ENCODE data around the gene TMC8. TPM values are rescaled to one million over a fixed set of nuclear protein-coding genes. Genes with fewer than 3 reads are reported as not detected.

TMC8 gene
- total and polyA plus RNA-seq, 4 donors = 1.0 to 14.4 (median 7.3) TPM

- 56 to 58% methylated on average over 11 of the region's 11 CpGs for WGBS, 2 donors
- no peaks in the 10 kb centered on the region for H3K4me1 ChIP-seq (ENCODE audit: control insufficient read depth in 1 of 2, insufficient read depth in 2 of 2, low read length in 2 of 2)
- DNase-seq (peak; percentile 92), ATAC-seq (ENCODE audit: low FRiP score) (peak; percentile 77)
- H3K9me3 ChIP-seq (ENCODE audit: control insufficient read depth, low read length) = no peaks in the 10 kb centered on the region
- intact Hi-C loops (cut with DNase I) = no loop called here
- H3K36me3 ChIP-seq (ENCODE audit: control insufficient read depth in 1 of 2, insufficient read depth in 2 of 2, low read length in 1 of 2) = no peaks in the 10 kb centered on the region
- no peak overlapping the region for H3K4me3 ChIP-seq (ENCODE audit: low read length in 2 of 2)
- H3K27me3 ChIP-seq (ENCODE audit: control insufficient read depth in 1 of 2, insufficient read depth in 2 of 2, low read length in 1 of 2) = no peaks in the 10 kb centered on the region
- H3K27ac ChIP-seq (ENCODE audit: low read depth in 1 of 2, low read length in 2 of 2) = no peak overlapping the region
These were observed 13.7 kb downstream of the TMC8 start for GRCh38 chr17:78144147-78144719.

GRCh38 chr17:78144736-78145641 lies 14.4 kb downstream of the TMC8 start:
- Histone ChIP-seq H3K27ac (ENCODE audit: low read depth in 1 of 2, low read length in 2 of 2) (no peak overlapping the region), H3K36me3 (ENCODE audit: control insufficient read depth in 1 of 2, insufficient read depth in 2 of 2, low read length in 1 of 2) (no peaks in the 10 kb centered on the region), H3K9me3 (ENCODE audit: control insufficient read depth, low read length) (no peaks in the 10 kb centered on the region), H3K4me3 (ENCODE audit: low read length in 2 of 2) (no peak overlapping the region), H3K4me1 (ENCODE audit: control insufficient read depth in 1 of 2, insufficient read depth in 2 of 2, low read length in 2 of 2) (no peaks in the 10 kb centered on the region), H3K27me3 (ENCODE audit: control insufficient read depth in 1 of 2, insufficient read depth in 2 of 2, low read length in 1 of 2) (no peaks in the 10 kb centered on the region)
- ATAC-seq (ENCODE audit: low FRiP score) (peak; percentile 30), DNase-seq (peak in 1 of 2 donors; percentile 53)
- intact Hi-C loops (cut with DNase I) = no loop called here
- WGBS, 2 donors = 60 to 65% methylated on average over 18 of the region's 18 CpGs

DNA sequence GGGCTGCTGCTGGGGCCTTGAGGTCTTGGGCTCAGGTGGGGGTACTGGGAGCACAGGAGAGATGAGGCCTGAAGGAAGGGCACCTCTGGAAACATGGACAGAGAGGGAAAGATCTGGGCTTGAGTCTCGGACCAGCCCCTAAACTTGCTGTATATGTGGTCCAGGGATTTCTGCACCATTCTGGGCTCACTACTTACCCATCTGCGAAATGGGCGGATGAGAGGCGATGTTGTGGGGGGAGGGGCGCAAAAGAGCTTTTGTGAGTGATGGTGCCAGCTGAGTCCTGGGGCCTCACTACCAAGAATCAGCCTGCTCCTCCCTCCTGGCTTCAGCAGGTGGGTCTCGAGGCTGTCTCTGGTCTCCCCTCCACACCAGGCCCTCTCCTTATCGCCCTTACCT lies 15.9 kb downstream of the TMC8 start:
- Histone ChIP-seq H3K36me3 (ENCODE audit: control insufficient read depth in 1 of 2, insufficient read depth in 2 of 2, low read length in 1 of 2) (no peaks in the 10 kb centered on the region), H3K4me3 (ENCODE audit: low read length in 2 of 2) (no peak overlapping the region), H3K4me1 (ENCODE audit: control insufficient read depth in 1 of 2, insufficient read depth in 2 of 2, low read length in 2 of 2) (no peaks in the 10 kb centered on the region), H3K9me3 (ENCODE audit: control insufficient read depth, low read length) (no peaks in the 10 kb centered on the region), H3K27ac (ENCODE audit: low read depth in 1 of 2, low read length in 2 of 2) (no peak overlapping the region), H3K27me3 (ENCODE audit: control insufficient read depth in 1 of 2, insufficient read depth in 2 of 2, low read length in 1 of 2) (no peaks in the 10 kb centered on the region)
- DNase-seq (no peak), ATAC-seq (ENCODE audit: low FRiP score) (no peak)
- WGBS, 2 donors = 95 to 98% methylated on average over 7 of the region's 7 CpGs
- intact Hi-C loops (cut with DNase I) = no loop called here

DNA sequence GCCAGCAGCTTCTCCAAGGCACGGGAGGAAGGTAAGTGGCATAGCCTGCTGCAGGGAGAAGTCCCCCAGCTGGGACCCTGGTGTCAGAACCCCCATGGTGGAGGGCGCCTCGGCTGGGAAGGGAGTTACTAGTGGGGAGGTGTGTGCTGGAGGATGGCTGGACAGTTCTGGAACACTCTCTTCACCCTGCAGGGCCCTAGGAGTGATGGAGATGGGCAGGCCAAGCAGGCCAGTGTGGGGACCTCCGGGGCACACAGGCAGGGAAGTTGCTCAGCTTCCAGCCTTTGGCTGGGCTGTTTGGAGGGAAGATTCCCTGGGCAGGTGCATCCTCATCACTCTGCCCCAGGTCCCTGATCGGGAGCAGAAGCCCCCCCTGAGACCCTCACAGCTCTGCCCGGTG lies 16.3 kb downstream of the TMC8 start:
- intact Hi-C loops (cut with DNase I) = no loop called here
- Histone ChIP-seq H3K36me3 (ENCODE audit: control insufficient read depth in 1 of 2, insufficient read depth in 2 of 2, low read length in 1 of 2) (no peaks in the 10 kb centered on the region), H3K27ac (ENCODE audit: low read depth in 1 of 2, low read length in 2 of 2) (no peak overlapping the region), H3K9me3 (ENCODE audit: control insufficient read depth, low read length) (no peaks in the 10 kb centered on the region), H3K4me3 (ENCODE audit: low read length in 2 of 2) (no peak overlapping the region), H3K27me3 (ENCODE audit: control insufficient read depth in 1 of 2, insufficient read depth in 2 of 2, low read length in 1 of 2) (no peaks in the 10 kb centered on the region), H3K4me1 (ENCODE audit: control insufficient read depth in 1 of 2, insufficient read depth in 2 of 2, low read length in 2 of 2) (no peaks in the 10 kb centered on the region)
- DNase-seq (no peak), ATAC-seq (ENCODE audit: low FRiP score) (no peak)
- WGBS, 2 donors = 90 to 92% methylated on average over 5 to 6 of the region's 6 CpGs

- Histone ChIP-seq H3K27me3 (ENCODE audit: control insufficient read depth in 1 of 2, insufficient read depth in 2 of 2, low read length in 1 of 2) (no peaks in the 10 kb centered on the region), H3K4me3 (ENCODE audit: low read length in 2 of 2) (no peak overlapping the region), H3K36me3 (ENCODE audit: control insufficient read depth in 1 of 2, insufficient read depth in 2 of 2, low read length in 1 of 2) (no peaks in the 10 kb centered on the region), H3K9me3 (ENCODE audit: control insufficient read depth, low read length) (no peaks in the 10 kb centered on the region), H3K27ac (ENCODE audit: low read depth in 1 of 2, low read length in 2 of 2) (no peak overlapping the region), H3K4me1 (ENCODE audit: control insufficient read depth in 1 of 2, insufficient read depth in 2 of 2, low read length in 2 of 2) (no peaks in the 10 kb centered on the region)
- intact Hi-C loops (cut with DNase I) = no loop called here
- 84 to 86% methylated on average over 8 of the region's 8 CpGs for WGBS, 2 donors
- no peak for DNase-seq
- ATAC-seq (ENCODE audit: low FRiP score) = no peak
These were observed 16.9 kb downstream of the TMC8 start for GRCh38 chr17:78147315-78147998.

GRCh38 chr17:78148286-78149016 lies 17.9 kb downstream of the TMC8 start:
- 83 to 88% methylated on average over 14 of the region's 14 CpGs for WGBS, 2 donors
- H3K4me3 ChIP-seq (ENCODE audit: low read length in 2 of 2) = no peak overlapping the region
- ATAC-seq (ENCODE audit: low FRiP score) (no peak), DNase-seq (no peak)
- intact Hi-C loops (cut with DNase I) = no loop called here
- H3K9me3 ChIP-seq (ENCODE audit: control insufficient read depth, low read length) = no peaks in the 10 kb centered on the region
- H3K27ac ChIP-seq (ENCODE audit: low read depth in 1 of 2, low read length in 2 of 2) = no peak overlapping the region
- no peaks in the 10 kb centered on the region for H3K36me3 ChIP-seq (ENCODE audit: control insufficient read depth in 1 of 2, insufficient read depth in 2 of 2, low read length in 1 of 2)
- H3K4me1 ChIP-seq (ENCODE audit: control insufficient read depth in 1 of 2, insufficient read depth in 2 of 2, low read length in 2 of 2) = no peaks in the 10 kb centered on the region
- no peaks in the 10 kb centered on the region for H3K27me3 ChIP-seq (ENCODE audit: control insufficient read depth in 1 of 2, insufficient read depth in 2 of 2, low read length in 1 of 2)

GRCh38 chr17:78151514-78152008 lies 21.0 kb downstream of the TMC8 start:
- intact Hi-C loops (cut with DNase I) = no loop called here
- Histone ChIP-seq H3K4me1 (ENCODE audit: control insufficient read depth in 1 of 2, insufficient read depth in 2 of 2, low read length in 2 of 2) (no peaks in the 10 kb centered on the region), H3K36me3 (ENCODE audit: control insufficient read depth in 1 of 2, insufficient read depth in 2 of 2, low read length in 1 of 2) (no peaks in the 10 kb centered on the region), H3K27ac (ENCODE audit: low read depth in 1 of 2, low read length in 2 of 2) (no peak overlapping the region), H3K9me3 (ENCODE audit: control insufficient read depth, low read length) (no peaks in the 10 kb centered on the region), H3K27me3 (ENCODE audit: control insufficient read depth in 1 of 2, insufficient read depth in 2 of 2, low read length in 1 of 2) (no peaks in the 10 kb centered on the region), H3K4me3 (ENCODE audit: low read length in 2 of 2) (no peak overlapping the region)
- ATAC-seq (ENCODE audit: low FRiP score) (no peak), DNase-seq (no peak)
- 77 to 83% methylated on average over 7 of the region's 7 CpGs for WGBS, 2 donors
